Smooth muscle cell (in vitro differentiated cells): Measurements from ENCODE around the gene MED17. TPM values are rescaled to one million over a fixed set of nuclear protein-coding genes. Genes with fewer than 3 reads are reported as not detected.

ENCODE experiments used
- DNase-seq: peaks from one replicate; lab custom pipeline; 2025; ENCODE audit not compliant: unreplicated experiment; lab: John Stamatoyannopoulos, UW
- H2AFZ ChIP-seq: fragments of 200-600 bp; sonication (generic); 2 replicates; pipeline ENCODE4 v1.6.0; 2016; ENCODE audit warnings: antibody characterized with exemption, low read depth, mild to moderate bottlenecking
- H3F3A ChIP-seq: fragments of 200-600 bp; sonication (generic); 2 replicates; pipeline ENCODE4 v1.6.0; 2017; ENCODE audit warnings: antibody characterized with exemption, low read depth
- H3K27ac ChIP-seq: fragments of 200-600 bp; sonication (generic); 2 replicates; pipeline ENCODE4 v1.5.1; 2016; ENCODE audit warnings: low read depth, mild to moderate bottlenecking
- H3K27me3 ChIP-seq: fragments of 200-600 bp; sonication (generic); 2 replicates; pipeline ENCODE4 v1.6.1; 2016; ENCODE audit warnings: low read depth, mild to moderate bottlenecking
- H3K36me3 ChIP-seq: fragments of 200-600 bp; sonication (generic); 2 replicates; pipeline ENCODE4 v1.5.1; 2016; ENCODE audit warnings: low read depth
- H3K4me1 ChIP-seq: fragments of 200-600 bp; sonication (generic); 2 replicates; pipeline ENCODE4 v1.5.1; 2016; ENCODE audit warnings: low read depth
- H3K4me2 ChIP-seq: fragments of 200-600 bp; sonication (generic); 2 replicates; pipeline ENCODE4 v1.6.0; 2016; ENCODE audit warnings: mild to moderate bottlenecking
- H3K4me3 ChIP-seq: fragments of 200-600 bp; sonication (generic); 2 replicates; pipeline ENCODE4 v1.5.1; 2016; ENCODE audit warnings: mild to moderate bottlenecking
- H3K79me2 ChIP-seq: fragments of 200-600 bp; sonication (generic); 2 replicates; pipeline ENCODE4 v1.6.0; 2016; ENCODE audit warnings: low read depth, mild to moderate bottlenecking
- H3K9ac ChIP-seq: fragments of 200-600 bp; sonication (generic); 2 replicates; pipeline ENCODE4 v1.6.0; 2016; ENCODE audit warnings: low read depth
- H3K9me3 ChIP-seq: fragments of 200-600 bp; sonication (generic); replicated peaks from 2 replicates; pipeline ENCODE4 v1.5.1; 2016; ENCODE audit warnings: low read depth
- H4K20me1 ChIP-seq: fragments of 200-600 bp; sonication (generic); 2 replicates; pipeline ENCODE4 v1.6.0; 2016; ENCODE audit warnings: low read depth
- WGBS: methylation state at CpG from one replicate; pipeline ENCODE4 v1.1.7; 2016; ENCODE audit warnings: low lambda C conversion rate; 5-methylcytosine and 5-hydroxymethylcytosine counted together
- polyA plus RNA-seq: library from polyadenylated mRNA; unstranded; fragments of >200 nt; fragmentation: Nextera tagmentation; extraction: Ambion mirVana; gene quantifications from 2 replicates; pipeline ENCODE4 v1.2.1, GENCODE V29; 2016
- total RNA-seq: library from RNA; depleted of rRNA; stranded (reverse); fragments of >200 nt; gene quantifications from 2 replicates; pipeline ENCODE4 v1.2.3, GENCODE V29; 2014
- TF ChIP-seq, protein P1 (sequence below): fragments of 200-600 bp; sonication (generic); IDR thresholded peaks from 2 replicates; pipeline ENCODE4 v1.5.1; 2017; ENCODE audit warnings: borderline replicate concordance, mild to moderate bottlenecking, antibody characterized with exemption; ENCODE audit not compliant: insufficient read depth, poor library complexity, severe bottlenecking

The MED17 gene
- total and polyA plus RNA-seq, 2 experiments from 2014 or later: 20.2 to 30.6 TPM

DNA sequence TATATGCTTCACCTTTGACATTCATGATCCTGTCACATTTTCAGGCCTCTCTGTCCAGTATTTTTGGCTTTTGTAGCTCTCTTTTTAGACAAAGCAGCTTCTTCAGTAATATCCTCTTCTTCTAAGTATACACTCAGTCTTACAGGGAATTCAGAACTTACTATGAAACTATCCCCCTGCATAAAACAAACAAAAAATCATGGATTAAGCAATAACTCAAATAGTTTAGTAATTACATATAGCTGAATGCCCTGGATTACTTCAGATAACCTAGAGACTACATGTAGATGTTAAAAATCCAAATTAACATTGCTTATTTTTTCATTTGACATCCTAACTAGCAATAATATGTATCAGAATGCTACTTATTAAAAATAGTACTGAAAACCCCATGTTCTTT, 48.0 kb upstream of the MED17 start:
- no peaks in the 10 kb centered on the region for H3K27me3 ChIP-seq
- H3K4me3 ChIP-seq: no peak overlapping the region
- no peak overlapping the region for H2AFZ ChIP-seq
- peak overlapping the region; percentile 87 for H3K4me2 ChIP-seq
- TF ChIP-seq, protein P1, sequence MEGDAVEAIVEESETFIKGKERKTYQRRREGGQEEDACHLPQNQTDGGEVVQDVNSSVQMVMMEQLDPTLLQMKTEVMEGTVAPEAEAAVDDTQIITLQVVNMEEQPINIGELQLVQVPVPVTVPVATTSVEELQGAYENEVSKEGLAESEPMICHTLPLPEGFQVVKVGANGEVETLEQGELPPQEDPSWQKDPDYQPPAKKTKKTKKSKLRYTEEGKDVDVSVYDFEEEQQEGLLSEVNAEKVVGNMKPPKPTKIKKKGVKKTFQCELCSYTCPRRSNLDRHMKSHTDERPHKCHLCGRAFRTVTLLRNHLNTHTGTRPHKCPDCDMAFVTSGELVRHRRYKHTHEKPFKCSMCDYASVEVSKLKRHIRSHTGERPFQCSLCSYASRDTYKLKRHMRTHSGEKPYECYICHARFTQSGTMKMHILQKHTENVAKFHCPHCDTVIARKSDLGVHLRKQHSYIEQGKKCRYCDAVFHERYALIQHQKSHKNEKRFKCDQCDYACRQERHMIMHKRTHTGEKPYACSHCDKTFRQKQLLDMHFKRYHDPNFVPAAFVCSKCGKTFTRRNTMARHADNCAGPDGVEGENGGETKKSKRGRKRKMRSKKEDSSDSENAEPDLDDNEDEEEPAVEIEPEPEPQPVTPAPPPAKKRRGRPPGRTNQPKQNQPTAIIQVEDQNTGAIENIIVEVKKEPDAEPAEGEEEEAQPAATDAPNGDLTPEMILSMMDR: no peak
- peaks cover 38% of the 10 kb centered on the region for H3K36me3 ChIP-seq
- H3K9ac ChIP-seq: no peak overlapping the region
- no peaks in the 10 kb centered on the region for H3K9me3 ChIP-seq
- H3K27ac ChIP-seq: peak overlapping the region; percentile 85
- no peak for DNase-seq
- peaks cover 98% of the 10 kb centered on the region for H4K20me1 ChIP-seq
- H3F3A ChIP-seq: peaks cover 66% of the 10 kb centered on the region
- peaks cover 66% of the 10 kb centered on the region for H3K79me2 ChIP-seq
- peaks cover 47% of the 10 kb centered on the region for H3K4me1 ChIP-seq

DNA sequence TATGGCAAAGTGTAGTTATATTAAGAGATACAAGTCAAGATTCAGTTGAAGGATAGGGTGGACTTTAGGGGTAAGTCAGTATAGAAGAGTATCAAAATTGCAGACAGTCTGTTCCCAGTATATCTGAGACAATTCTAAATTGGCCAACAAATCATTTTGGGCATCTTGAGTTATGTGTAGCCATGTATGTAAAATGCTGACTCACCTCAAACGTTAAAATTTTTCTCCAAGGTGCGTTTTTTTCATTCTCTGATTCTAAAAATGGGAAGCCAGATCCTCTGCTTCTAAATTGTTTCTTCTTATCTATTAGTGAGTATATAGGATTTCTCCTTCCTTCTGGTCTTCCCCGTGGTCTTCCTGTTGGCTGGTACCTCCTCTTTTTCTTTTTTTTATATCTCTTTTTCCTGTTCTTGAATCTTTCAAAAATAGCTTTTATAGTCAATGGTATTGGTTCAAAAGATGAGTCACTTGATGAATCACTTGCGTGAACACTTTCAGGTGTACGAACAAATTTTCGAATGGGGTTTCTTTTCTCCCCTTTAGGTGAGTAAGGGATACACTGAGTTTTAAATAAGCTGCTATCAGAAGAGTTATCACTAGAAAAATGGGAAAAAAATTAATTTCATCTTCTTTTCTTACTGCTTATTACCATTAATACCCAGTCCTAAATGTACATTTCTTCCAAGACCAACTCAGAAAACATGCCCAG, 46.0 kb upstream of the MED17 start:
- Histone ChIP-seq H3K36me3 (peaks cover 24% of the 10 kb centered on the region), H3K4me3 (peak overlapping the region; percentile 83)

DNA sequence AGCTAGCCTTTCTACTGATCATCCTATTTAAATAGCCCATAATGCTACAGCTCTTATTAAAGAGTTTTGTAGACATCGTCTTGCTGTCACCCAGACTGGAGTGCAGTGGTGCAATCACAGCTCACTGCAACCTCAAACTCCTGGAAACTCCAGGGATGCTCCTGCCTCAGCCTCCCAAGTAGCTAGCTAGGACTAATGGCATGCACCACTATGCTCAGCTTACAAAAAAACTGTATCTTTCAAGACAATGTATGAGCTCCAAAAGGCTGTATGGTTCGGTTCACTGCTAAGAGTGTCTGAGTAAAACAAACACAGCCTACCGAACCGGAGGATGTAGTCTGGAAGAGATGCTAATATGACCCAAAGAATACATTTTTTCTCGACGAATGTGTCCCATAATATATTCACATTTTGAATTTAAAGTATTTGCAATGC, 45.4 kb upstream of the MED17 start:
- H3K4me2 ChIP-seq: peak overlapping the region; percentile 87
- TF ChIP-seq, protein P1: no peak
- H3K79me2 ChIP-seq: peaks cover 82% of the 10 kb centered on the region
- H3K9me3 ChIP-seq: no peaks in the 10 kb centered on the region
- H3K36me3 ChIP-seq: peaks cover 24% of the 10 kb centered on the region
- DNase-seq: no peak
- H3K4me3 ChIP-seq: peak overlapping the region; percentile 83
- peaks cover 47% of the 10 kb centered on the region for H3K4me1 ChIP-seq
- peak overlapping the region; percentile 85 for H3K27ac ChIP-seq
- 55% methylated on average over 6 of the region's 6 CpGs for WGBS
- no peaks in the 10 kb centered on the region for H3K27me3 ChIP-seq
- H3F3A ChIP-seq: peaks cover 48% of the 10 kb centered on the region
- peak overlapping the region; percentile 94 for H3K9ac ChIP-seq
- H4K20me1 ChIP-seq: peaks cover 72% of the 10 kb centered on the region
- no peak overlapping the region for H2AFZ ChIP-seq

More for the DNA sequence above, 46.0 kb upstream of the MED17 start:
- Histone ChIP-seq H3K79me2 (peaks cover 82% of the 10 kb centered on the region), H2AFZ (no peak overlapping the region), H4K20me1 (peaks cover 78% of the 10 kb centered on the region), H3K4me1 (peaks cover 47% of the 10 kb centered on the region), H3K27ac (peak overlapping the region; percentile 85), H3K27me3 (no peaks in the 10 kb centered on the region), H3K4me2 (peak overlapping the region; percentile 87), H3K9me3 (no peaks in the 10 kb centered on the region), H3K9ac (no peak overlapping the region), H3F3A (peaks cover 48% of the 10 kb centered on the region)
- WGBS: 57% methylated on average over 6 of the region's 6 CpGs
- TF ChIP-seq, protein P1: no peak
- no peak for DNase-seq
